Panc1 (cell line): Measurements from ENCODE around the gene ATP1B3. TPM values are rescaled to one million over a fixed set of nuclear protein-coding genes. Genes with fewer than 3 reads are reported as not detected.

Source experiments
- ATAC-seq: fragments of 200-7000 bp; cut with Tn5 transposase; 2 replicates; pipeline ENCODE4 v1.9.1; 2020; ENCODE audit warnings: mild to moderate bottlenecking, moderate library complexity
- BruUV-seq: library from RNA; stranded (reverse); fragments of 400-500 nt; replicated peaks from 2 replicates; lab custom pipeline; 2021; lab: Mats Ljungman, UMichigan
- CTCF ChIA-PET: fragments of 300-600 bp; sonication (Branson Sonifier 250); formaldehyde crosslinking; loops from one replicate; lab custom pipeline; 2022; ENCODE audit warnings: antibody characterized with exemption; lab: Charles Lee
- POLR2A ChIA-PET: fragments of 300-600 bp; sonication (Branson Sonifier 250); formaldehyde crosslinking; loops from one replicate; lab custom pipeline; 2022; ENCODE audit warnings: antibody characterized with exemption; lab: Charles Lee
- DNase-seq: peaks from one replicate; pipeline ENCODE4 v3.0.0-alpha.2; 2010; ENCODE audit warnings: low read depth, low spot score
- H3K27ac ChIP-seq: 2 replicates; pipeline ENCODE4 v1.5.1; 2011; ENCODE audit warnings: mild to moderate bottlenecking, low read length, inconsistent platforms
- H3K27me3 ChIP-seq: fragments of 200-500 bp; sonication (Bioruptor generic); 2 replicates; pipeline ENCODE4 v1.6.0; 2014; ENCODE audit warnings: low read length, inconsistent platforms; ENCODE audit not compliant: control insufficient read depth, insufficient read depth
- H3K36me3 ChIP-seq: fragments of 200-500 bp; sonication (Bioruptor generic); 2 replicates; pipeline ENCODE4 v1.5.1; 2014; ENCODE audit warnings: inconsistent platforms, mild to moderate bottlenecking, low read length, moderate library complexity; ENCODE audit not compliant: control insufficient read depth, insufficient read depth
- H3K4me1 ChIP-seq: 2 replicates; pipeline ENCODE4 v1.5.1; 2011; ENCODE audit warnings: inconsistent platforms, mild to moderate bottlenecking, low read length, moderate library complexity; ENCODE audit not compliant: control insufficient read depth, insufficient read depth
- H3K4me3 ChIP-seq, 2 experiments: 2 replicates each; pipeline ENCODE4 v1.5.1; 2011 to 2012; ENCODE audit warnings: low read depth in 2 of 2, low read length in 2 of 2, mild to moderate bottlenecking in 2 of 2, inconsistent platforms in 1 of 2, moderate library complexity in 1 of 2
- H3K9me3 ChIP-seq: fragments of 200-500 bp; sonication (Bioruptor generic); 2 replicates; pipeline ENCODE4 v1.5.1; 2014; ENCODE audit warnings: low read depth, mild to moderate bottlenecking, inconsistent platforms, low read length, moderate library complexity; ENCODE audit not compliant: control insufficient read depth, insufficient read depth
- CTCF ChIP-seq: fragments of 450-650 bp; IDR thresholded peaks from 2 replicates; pipeline ENCODE4 v1.5.1; 2017; ENCODE audit warnings: mild to moderate bottlenecking
- POLR2AphosphoS5 ChIP-seq: IDR thresholded peaks from 2 replicates; pipeline ENCODE4 v1.6.1; 2012; ENCODE audit warnings: mild to moderate bottlenecking, low read depth, low read length, moderate library complexity
- REST ChIP-seq, 2 experiments: IDR thresholded peaks; 2 replicates each; pipeline ENCODE4 v1.6.1; 2011 to 2012; ENCODE audit warnings: low read depth in 2 of 2, control low read depth in 1 of 2, low read length in 1 of 2, mild to moderate bottlenecking in 1 of 2, moderate library complexity in 1 of 2; ENCODE audit not compliant: insufficient read depth in 1 of 2
- SIN3A ChIP-seq: IDR thresholded peaks from 2 replicates; pipeline ENCODE4 v1.6.1; 2012; ENCODE audit warnings: low read depth, mild to moderate bottlenecking, low read length, moderate library complexity, borderline replicate concordance; ENCODE audit not compliant: insufficient read depth
- TCF7L2 ChIP-seq: IDR thresholded peaks from 2 replicates; pipeline ENCODE4 v1.6.1; 2011; ENCODE audit warnings: mild to moderate bottlenecking, low read depth, low read length, inconsistent platforms
- in situ Hi-C: cut with HindIII; loops from 2 replicates; pipeline ENCODE4 v1.10.0; 2016; ENCODE audit warnings: low sequenced_read_pairs, low pct_unique_long_range_greater_than_20kb
- intact Hi-C: fragments of 100-400 bp; cut with micrococcal nuclease; formaldehyde crosslinking; loops from one replicate; pipeline ENCODE4 v1.10.0; 2022; ENCODE audit not compliant: unreplicated experiment
- total RNA-seq: library from RNA; stranded (reverse); gene quantifications from one replicate; pipeline ENCODE4 v1.2.1, GENCODE V29; 2021; ENCODE audit not compliant: unreplicated experiment

ATP1B3 gene
- total RNA-seq, 1 experiment from 2014 or later: 201 TPM

GRCh38 chr3:141959589-141960554 lies 83.4 kb downstream of the ATP1B3 start:
- ATAC-seq (peak; percentile 64), DNase-seq (peak; percentile 35)
- TF ChIP-seq TCF7L2: no peak
- TF ChIP-seq REST (IDR thresholded peaks at IDR 0.05; ENCODE audit: insufficient read depth in 1 of 2, low read depth in 2 of 2, low read length in 1 of 2): no peak
- no peak for TF ChIP-seq POLR2AphosphoS5
- no peak for TF ChIP-seq SIN3A
- no peak for TF ChIP-seq CTCF
- peak overlapping the region; percentile 18; the same call in 1 of the 2 replicates for H3K27ac ChIP-seq
- intact Hi-C loops (loop anchor here (5.0 kb wide), 1 partner anchor 157 kb away; no protein-coding TSS in a partner anchor), in situ Hi-C loops (no loop called here)
- no peak overlapping the region for H3K4me3 ChIP-seq
- no peaks in the 10 kb centered on the region for H3K27me3 ChIP-seq
- H3K4me1 ChIP-seq: peaks cover 10% of the 10 kb centered on the region
- CTCF ChIA-PET: interaction anchor here (1.0 kb wide), 1 partner anchor 29 kb away, joined by 3 read pairs; no protein-coding TSS in a partner anchor
- TSS peak; percentile 20 for BruUV-seq
- H3K36me3 ChIP-seq: no peaks in the 10 kb centered on the region; the same call in 1 of the 2 replicates
- H3K9me3 ChIP-seq: no peaks in the 10 kb centered on the region
- POLR2A ChIA-PET: no interaction called here

- no peak for ATAC-seq
- Histone ChIP-seq H3K4me3 (no peak overlapping the region), H3K27ac (no peak overlapping the region; the same call in 1 of the 2 replicates), H3K9me3 (no peaks in the 10 kb centered on the region), H3K4me1 (peaks cover 10% of the 10 kb centered on the region), H3K27me3 (no peaks in the 10 kb centered on the region), H3K36me3 (no peaks in the 10 kb centered on the region; the same call in 1 of the 2 replicates)
- DNase-seq: no peak
- in situ Hi-C loops (no loop called here), intact Hi-C loops (loop anchor here (5.0 kb wide), 1 partner anchor 157 kb away; no protein-coding TSS in a partner anchor)
- ChIA-PET CTCF (no interaction called here), POLR2A (no interaction called here)
- TF ChIP-seq TCF7L2 (no peak), SIN3A (no peak), CTCF (no peak), REST (IDR thresholded peaks at IDR 0.05; ENCODE audit: insufficient read depth in 1 of 2, low read depth in 2 of 2, low read length in 1 of 2) (no peak), POLR2AphosphoS5 (no peak)
- BruUV-seq: no TSS peak
Observed at GRCh38 chr3:141960731-141961130, 84.3 kb downstream of the ATP1B3 start.
